BJ (cell line): Measurements from ENCODE around the gene C19orf85. TPM values are rescaled to one million over a fixed set of nuclear protein-coding genes. Genes with fewer than 3 reads are reported as not detected.

ENCODE experiments used
- CTCF ChIA-PET: fragments of 350-600 bp; formaldehyde crosslinking; extraction: SDS; loops from one replicate; lab custom pipeline; 2021; ENCODE audit warnings: antibody characterized with exemption, inconsistent platforms; lab: Yijun Ruan, JAX
- POLR2A ChIA-PET: fragments of 300-600 bp; sonication (Branson Sonifier 250); formaldehyde crosslinking; extraction: SDS; loops from one replicate; lab custom pipeline; 2021; ENCODE audit warnings: antibody characterized with exemption; lab: Charles Lee
- DNase-seq: peaks from one replicate; pipeline ENCODE4 v3.0.0-alpha.2; 2011; ENCODE audit warnings: low read depth
- H3K27me3 ChIP-seq: 2 replicates; pipeline ENCODE4 v1.6.0; 2011; ENCODE audit warnings: low read length; ENCODE audit not compliant: control insufficient read depth, insufficient read depth
- H3K36me3 ChIP-seq: 2 replicates; pipeline ENCODE4 v1.5.1; 2011; ENCODE audit warnings: low read length; ENCODE audit not compliant: control insufficient read depth, insufficient read depth
- H3K4me3 ChIP-seq: 2 replicates; pipeline ENCODE4 v1.5.1; 2011; ENCODE audit warnings: low read depth, mild to moderate bottlenecking, control low read depth, low read length
- polyA plus RNA-seq: library from polyadenylated mRNA; depleted of rRNA; stranded (reverse); fragments of >200 nt; gene quantifications from 2 replicates; pipeline ENCODE4 v1.2.3, GENCODE V29; 2011
- TF ChIP-seq, protein P1 (sequence below): IDR thresholded peaks from 2 replicates; pipeline ENCODE4 v1.5.1; 2011; ENCODE audit warnings: low read depth, mild to moderate bottlenecking, control low read depth, inconsistent platforms, low read length, moderate library complexity; ENCODE audit not compliant: insufficient read depth

The C19orf85 gene
- polyA plus RNA-seq, 1 experiment, result not detected

DNA sequence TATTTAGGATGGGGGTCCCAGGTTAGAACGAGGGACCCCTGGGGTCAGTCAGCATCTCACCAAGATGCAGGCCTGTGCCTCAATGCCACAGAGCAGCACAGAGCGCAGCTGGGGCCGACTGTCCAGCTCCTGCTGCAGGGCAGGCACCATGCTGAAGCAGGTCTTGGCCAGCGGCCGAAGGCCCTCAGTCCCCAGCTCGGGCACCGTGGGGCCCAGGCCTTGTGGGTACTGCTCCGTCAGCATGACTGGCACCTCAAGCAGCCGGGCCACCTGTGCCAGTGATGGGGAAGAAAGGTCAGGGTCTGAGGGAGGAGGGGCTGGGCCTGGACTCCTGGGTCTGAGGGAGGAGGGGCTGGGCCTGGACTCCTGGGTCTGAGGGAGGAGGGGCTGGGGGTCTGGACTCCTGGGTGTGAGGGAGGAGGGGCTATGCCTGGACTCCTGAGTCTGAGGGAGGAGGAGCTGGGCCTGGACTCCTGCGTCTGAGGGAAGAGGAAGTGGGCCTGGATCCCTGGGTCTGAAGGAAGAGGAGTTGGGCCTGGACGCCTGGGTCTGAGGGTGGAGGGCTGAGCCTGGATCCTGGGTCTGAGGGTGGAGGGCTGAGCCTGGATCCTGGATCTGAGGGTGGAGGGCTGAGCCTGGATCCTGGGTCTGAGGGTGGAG, 8.8 kb downstream of the C19orf85 start:
- Histone ChIP-seq H3K36me3 (peaks cover 3% of the 10 kb centered on the region), H3K4me3 (no peak overlapping the region), H3K27me3 (peaks cover 6% of the 10 kb centered on the region)
- DNase-seq, result no peak
- ChIA-PET POLR2A (no interaction called here), CTCF (no interaction called here)
- TF ChIP-seq, protein P1, sequence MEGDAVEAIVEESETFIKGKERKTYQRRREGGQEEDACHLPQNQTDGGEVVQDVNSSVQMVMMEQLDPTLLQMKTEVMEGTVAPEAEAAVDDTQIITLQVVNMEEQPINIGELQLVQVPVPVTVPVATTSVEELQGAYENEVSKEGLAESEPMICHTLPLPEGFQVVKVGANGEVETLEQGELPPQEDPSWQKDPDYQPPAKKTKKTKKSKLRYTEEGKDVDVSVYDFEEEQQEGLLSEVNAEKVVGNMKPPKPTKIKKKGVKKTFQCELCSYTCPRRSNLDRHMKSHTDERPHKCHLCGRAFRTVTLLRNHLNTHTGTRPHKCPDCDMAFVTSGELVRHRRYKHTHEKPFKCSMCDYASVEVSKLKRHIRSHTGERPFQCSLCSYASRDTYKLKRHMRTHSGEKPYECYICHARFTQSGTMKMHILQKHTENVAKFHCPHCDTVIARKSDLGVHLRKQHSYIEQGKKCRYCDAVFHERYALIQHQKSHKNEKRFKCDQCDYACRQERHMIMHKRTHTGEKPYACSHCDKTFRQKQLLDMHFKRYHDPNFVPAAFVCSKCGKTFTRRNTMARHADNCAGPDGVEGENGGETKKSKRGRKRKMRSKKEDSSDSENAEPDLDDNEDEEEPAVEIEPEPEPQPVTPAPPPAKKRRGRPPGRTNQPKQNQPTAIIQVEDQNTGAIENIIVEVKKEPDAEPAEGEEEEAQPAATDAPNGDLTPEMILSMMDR, result no peak

DNA sequence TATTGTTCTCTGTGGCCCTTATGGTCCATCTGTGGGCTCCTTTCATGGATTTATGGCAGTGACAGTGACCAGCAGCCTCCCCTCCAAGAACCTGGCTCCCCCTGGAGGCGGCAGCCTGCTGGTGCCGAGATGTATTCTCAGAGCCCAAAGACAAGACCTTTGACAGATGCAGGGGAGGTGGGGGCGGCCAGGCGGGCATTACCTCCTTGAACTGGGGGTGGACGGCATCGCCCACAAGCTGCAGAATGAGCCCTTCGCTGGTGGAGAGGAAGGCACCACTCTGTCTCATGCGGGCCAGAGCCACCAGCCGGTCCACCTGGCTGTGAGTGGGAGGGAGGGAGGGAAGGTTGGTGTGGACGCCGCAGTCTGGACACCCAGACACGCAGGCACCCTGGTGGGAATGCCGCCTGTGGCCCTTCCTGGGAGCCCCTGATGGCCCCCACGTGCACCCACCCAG, 9.7 kb downstream of the C19orf85 start:
- H3K27me3 ChIP-seq, result peaks cover 11% of the 10 kb centered on the region
- peaks cover 3% of the 10 kb centered on the region for H3K36me3 ChIP-seq
- CTCF ChIA-PET, result interaction anchor here (0.6 to 2.1 kb wide), 3 partner anchors 13 to 52 kb away, joined by 3 to 6 read pairs (median 5); no protein-coding TSS in a partner anchor
- POLR2A ChIA-PET, result no interaction called here
- TF ChIP-seq, protein P1, result peak; percentile 80
- no peak for DNase-seq
- H3K4me3 ChIP-seq, result no peak overlapping the region

DNA sequence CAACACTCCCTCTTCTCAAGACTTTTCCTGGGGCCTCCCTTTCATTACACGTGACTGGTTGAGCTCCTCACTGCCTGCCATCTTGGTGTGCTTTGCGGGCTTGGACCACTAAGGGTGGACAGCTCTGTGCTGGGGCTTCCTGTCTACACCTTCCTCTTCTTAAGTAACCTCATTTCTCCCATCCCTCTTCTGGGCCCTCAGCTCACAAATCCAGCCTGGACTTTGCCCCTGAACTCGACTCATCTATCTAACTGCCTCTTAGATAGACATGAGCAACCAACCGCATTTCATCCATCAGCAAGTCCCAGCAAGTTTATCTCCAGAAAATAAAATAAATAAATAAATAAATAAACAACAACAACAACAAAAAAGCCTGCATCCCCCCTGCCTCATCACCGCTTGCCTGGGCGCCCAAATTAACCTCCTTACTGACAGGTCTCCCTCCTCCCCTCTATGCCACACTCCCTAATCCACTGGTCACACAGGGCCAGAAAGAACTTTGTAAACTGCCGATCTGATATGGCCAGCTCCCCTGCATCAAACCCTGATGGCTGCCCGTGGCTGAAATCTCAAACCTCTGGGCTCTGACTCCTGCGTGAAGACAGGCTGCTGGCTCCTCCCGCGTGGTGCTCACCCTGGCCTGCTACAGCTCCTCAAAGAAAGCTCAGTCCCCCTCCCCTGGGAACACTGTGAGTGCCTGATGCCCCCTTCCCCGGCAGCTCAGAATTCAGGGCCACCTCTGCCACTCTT, 10.9 kb downstream of the C19orf85 start:
- peaks cover 16% of the 10 kb centered on the region for H3K27me3 ChIP-seq
- POLR2A ChIA-PET, result interaction anchor here (0.5 kb wide), 2 partner anchors 34 to 333 kb away, joined by 3 to 10 read pairs; no protein-coding TSS in a partner anchor

DNA sequence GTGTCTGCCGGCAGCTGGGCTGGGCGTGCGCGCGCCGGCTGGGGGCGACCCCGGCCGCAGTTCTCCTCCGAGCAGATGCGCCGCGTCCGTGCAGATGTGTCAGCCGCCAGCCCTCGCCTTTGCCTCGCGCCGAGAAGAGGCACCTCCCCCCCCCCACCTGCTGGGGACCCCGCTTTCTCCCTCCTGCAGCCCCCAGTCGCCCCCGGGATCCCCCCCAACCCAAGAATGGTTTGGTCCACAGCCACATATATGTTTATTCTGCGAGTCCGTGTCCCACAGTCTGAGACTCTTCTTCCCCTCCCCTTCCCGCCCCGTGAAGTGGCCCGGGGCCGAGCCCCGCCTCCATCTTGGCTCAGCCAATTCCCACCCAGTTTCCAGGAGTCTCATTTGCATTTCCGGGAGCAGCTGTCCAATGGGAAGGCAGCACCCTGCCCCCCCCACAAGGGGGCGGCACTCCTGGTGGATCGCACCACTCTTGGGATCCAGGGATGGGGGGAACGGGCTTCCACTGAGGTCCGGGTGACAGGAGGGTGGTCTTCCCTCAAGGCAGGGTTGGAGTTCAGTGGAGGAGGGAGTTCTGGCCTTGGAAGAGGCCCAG, 11.7 kb downstream of the C19orf85 start:
- no peak overlapping the region for H3K4me3 ChIP-seq
- ChIA-PET CTCF (interaction anchor here (1.0 to 2.1 kb wide), 8 partner anchors 8 to 317 kb away, joined by 3 to 10 read pairs (median 5); partner anchors contain the start of genes SSC5D and ZNF628), POLR2A (no interaction called here)
- peak; percentile 25 for DNase-seq
- TF ChIP-seq, protein P1, result 0 out of 2 replicates have a peak, but pooled peaks have one; percentile 27
- H3K27me3 ChIP-seq, result peaks cover 16% of the 10 kb centered on the region
- peaks cover 3% of the 10 kb centered on the region for H3K36me3 ChIP-seq

More for the DNA sequence above, 10.9 kb downstream of the C19orf85 start:
- no peak for DNase-seq
- Histone ChIP-seq H3K36me3 (peaks cover 3% of the 10 kb centered on the region), H3K4me3 (no peak overlapping the region)
- CTCF ChIA-PET, result interaction anchor here (0.6 to 2.1 kb wide), 12 partner anchors 9 to 317 kb away, joined by 3 to 10 read pairs (median 4); partner anchors contain the start of genes NAT14, SSC5D and ZNF628
- TF ChIP-seq, protein P1, result no peak
